Measurements from ENCODE around the gene ADM5.

- TF ChIP-seq POLR2AphosphoS5 (IDR thresholded peaks at IDR 0.05; ENCODE audit: borderline replicate concordance, low read depth, low read length), result peak; percentile 52; the same call in 1 of the 2 replicates
- TF ChIP-seq EZH2 (IDR thresholded peaks at IDR 0.05), result no peak
- no peak for TF ChIP-seq FOXP2 (optimal IDR thresholded peaks at IDR 0.05; ENCODE audit: control extremely low read depth, extremely low read length, insufficient read depth)
Observed at GRCh38 chr19:49676136-49676783, 13.1 kb upstream of the ADM5 start.

Data from SK-N-MC (cell line).